DOHH2 (cell line): ENCODE measurements around the gene SYNPO2.
"Not testable (repeated sequence)": the region's sequence is repeated elsewhere in the genome, so short reads cannot be mapped to it uniquely, and the experiment has no call there.

Experiments
- H3F3A ChIP-seq: fragments of 200-600 bp; sonication (generic), shearing (Covaris generic); 2 replicates; pipeline ENCODE4 v1.6.0; 2016; ENCODE audit warnings: antibody characterized with exemption, mild to moderate bottlenecking; ENCODE audit not compliant: control insufficient read depth, insufficient read depth
- H3K27ac ChIP-seq: fragments of 200-600 bp; sonication (generic); 2 replicates; pipeline ENCODE4 v1.5.1; 2014; ENCODE audit warnings: low read depth, mild to moderate bottlenecking, low read length, moderate library complexity
- H3K27me3 ChIP-seq: fragments of 200-600 bp; sonication (generic); 2 replicates; pipeline ENCODE4 v1.6.1; 2014; ENCODE audit warnings: mild to moderate bottlenecking, low read length, mixed read lengths; ENCODE audit not compliant: control insufficient read depth
- H3K36me3 ChIP-seq: fragments of 200-600 bp; sonication (generic); 2 replicates; pipeline ENCODE4 v1.6.1; 2014; ENCODE audit warnings: mild to moderate bottlenecking, low read length, moderate library complexity, mixed read lengths; ENCODE audit not compliant: control insufficient read depth
- H3K4me1 ChIP-seq: fragments of 200-600 bp; sonication (generic); 2 replicates; pipeline ENCODE4 v1.6.1; 2014; ENCODE audit warnings: mild to moderate bottlenecking, low read length, mixed read lengths; ENCODE audit not compliant: control insufficient read depth
- H3K4me2 ChIP-seq: fragments of 200-600 bp; sonication (generic); 2 replicates; pipeline ENCODE4 v1.6.0; 2014; ENCODE audit warnings: mild to moderate bottlenecking, low read length, moderate library complexity
- H3K4me3 ChIP-seq: fragments of 200-600 bp; sonication (generic); 2 replicates; pipeline ENCODE4 v1.5.1; 2014; ENCODE audit warnings: mild to moderate bottlenecking, low read length, mixed read lengths
- H3K79me2 ChIP-seq: fragments of 200-600 bp; sonication (generic); 2 replicates; pipeline ENCODE4 v1.6.1; 2014; ENCODE audit warnings: mild to moderate bottlenecking, low read length, mixed read lengths; ENCODE audit not compliant: control insufficient read depth
- H3K9me2 ChIP-seq: fragments of 200-600 bp; sonication (generic); replicated peaks from 2 replicates; pipeline ENCODE4 v1.6.1; 2014; ENCODE audit warnings: mild to moderate bottlenecking, low read length, mixed read lengths; ENCODE audit not compliant: control insufficient read depth
- H3K9me3 ChIP-seq: fragments of 200-600 bp; sonication (generic); 2 replicates; pipeline ENCODE4 v1.6.1; 2014; ENCODE audit warnings: antibody characterized with exemption, low read length, mixed read lengths; ENCODE audit not compliant: control insufficient read depth, insufficient read depth
- H4K20me1 ChIP-seq: fragments of 200-600 bp; sonication (generic); 2 replicates; pipeline ENCODE4 v1.6.0; 2014; ENCODE audit warnings: low read depth, mild to moderate bottlenecking, antibody characterized with exemption, low read length, moderate library complexity; ENCODE audit not compliant: control insufficient read depth, insufficient read depth
- CTCF ChIP-seq: fragments of 200-600 bp; sonication (generic); IDR thresholded peaks from one replicate; pipeline ENCODE4 v1.5.1; 2014; ENCODE audit warnings: antibody characterized with exemption, mild to moderate bottlenecking, low read depth, low read length; ENCODE audit not compliant: poor library complexity, severe bottlenecking
- EZH2phosphoT487 ChIP-seq: fragments of 200-600 bp; sonication (generic); IDR thresholded peaks from 2 replicates; pipeline ENCODE4 v1.6.1; 2017; ENCODE audit warnings: borderline replicate concordance, mild to moderate bottlenecking, antibody characterized with exemption, low read length, moderate library complexity, mixed read lengths

Gene SYNPO2

DNA sequence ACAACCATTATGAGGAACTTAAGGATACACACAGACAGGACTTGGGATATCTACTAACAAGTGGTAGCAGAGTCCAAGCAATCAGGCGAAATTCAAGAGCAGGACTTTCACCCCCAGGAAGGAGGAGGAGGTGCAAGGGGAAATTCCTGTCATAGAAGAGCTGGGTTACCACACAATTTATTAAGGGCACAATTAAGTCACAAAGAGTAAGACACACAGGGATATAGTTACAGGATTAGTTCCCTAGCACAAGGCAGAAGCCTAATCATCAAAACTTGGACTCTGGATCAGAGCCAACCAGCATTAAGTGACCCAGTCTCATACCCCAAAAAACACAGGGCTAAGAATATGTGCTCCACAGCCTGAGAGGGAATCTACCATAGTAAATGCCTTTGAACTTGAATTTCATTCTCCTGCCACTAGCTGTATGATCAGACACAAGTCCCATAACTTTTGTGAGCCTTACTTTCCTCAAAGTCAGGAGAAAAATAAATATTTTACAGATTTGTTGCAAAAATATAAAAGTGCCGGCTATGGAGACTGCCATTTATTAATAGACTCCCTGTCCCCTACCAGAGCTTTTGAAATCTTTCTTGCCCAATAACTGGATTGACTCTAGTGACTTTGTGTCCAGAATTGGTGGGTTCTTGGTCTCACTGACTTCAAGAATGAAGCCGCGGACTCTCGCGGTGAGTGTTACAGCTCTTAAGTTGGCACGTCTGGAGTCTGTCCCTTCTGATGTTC lies 87.0 kb downstream of the SYNPO2 start:
- TF ChIP-seq CTCF (no peak), EZH2phosphoT487 (no peak)
- H3K9me2 ChIP-seq: no peaks in the 10 kb centered on the region
- no peaks in the 10 kb centered on the region for H3K27me3 ChIP-seq
- no peak overlapping the region for H3K4me2 ChIP-seq
- no peaks in the 10 kb centered on the region for H3K79me2 ChIP-seq
- H4K20me1 ChIP-seq: no peaks in the 10 kb centered on the region
- no peaks in the 10 kb centered on the region for H3K9me3 ChIP-seq
- no peaks in the 10 kb centered on the region for H3K36me3 ChIP-seq
- H3K4me1 ChIP-seq: no peaks in the 10 kb centered on the region
- no peak overlapping the region for H3K4me3 ChIP-seq
- no peak overlapping the region for H3K27ac ChIP-seq
- no peaks in the 10 kb centered on the region for H3F3A ChIP-seq

DNA sequence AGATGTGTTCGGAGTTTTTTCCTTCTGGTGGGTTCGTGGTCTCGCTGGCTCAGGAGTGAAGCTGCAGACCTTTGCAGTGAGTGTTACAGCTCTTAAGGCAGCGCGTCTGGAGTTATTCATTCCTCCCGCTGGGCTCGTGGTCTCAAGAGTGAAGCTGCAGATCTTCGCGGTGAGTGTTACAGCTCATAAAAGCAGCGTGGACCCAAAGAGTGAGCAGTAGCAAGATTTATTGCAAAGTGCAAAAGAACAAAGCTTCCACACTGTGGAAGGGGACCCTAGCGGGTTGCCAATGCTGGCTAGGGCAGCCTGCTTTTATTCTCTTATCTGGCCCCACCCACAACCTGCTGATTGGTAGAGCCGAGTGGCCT lies 87.5 kb downstream of the SYNPO2 start:
- not testable (repeated sequence) for H3K9me2 ChIP-seq, H4K20me1 ChIP-seq, H3F3A ChIP-seq, H3K27me3 ChIP-seq, H3K36me3 ChIP-seq, H3K79me2 ChIP-seq, H3K4me2 ChIP-seq, H3K9me3 ChIP-seq, H3K4me1 ChIP-seq, H3K27ac ChIP-seq, H3K4me3 ChIP-seq

- not testable (repeated sequence) for H3K27me3 ChIP-seq, H3K27ac ChIP-seq, H3K9me2 ChIP-seq, H3K36me3 ChIP-seq, H3K4me1 ChIP-seq, H3K4me2 ChIP-seq, H3K9me3 ChIP-seq, H3K4me3 ChIP-seq, H3K79me2 ChIP-seq, H4K20me1 ChIP-seq, H3F3A ChIP-seq
These were observed 88.4 kb downstream of the SYNPO2 start for GRCh38 chr4:118977100-118977499.

GRCh38 chr4:118979712-118980111 lies 91.1 kb downstream of the SYNPO2 start:
- no peak overlapping the region for H3K4me2 ChIP-seq
- no peak for TF ChIP-seq CTCF
- TF ChIP-seq EZH2phosphoT487: no peak
- no peaks in the 10 kb centered on the region for H3K79me2 ChIP-seq

More at GRCh38 chr4:118979712-118980111, 91.1 kb downstream of the SYNPO2 start:
- Histone ChIP-seq H3K36me3 (no peaks in the 10 kb centered on the region), H3K9me3 (no peaks in the 10 kb centered on the region), H4K20me1 (no peaks in the 10 kb centered on the region), H3K27me3 (no peaks in the 10 kb centered on the region), H3K27ac (no peak overlapping the region), H3K4me3 (no peak overlapping the region), H3K9me2 (no peaks in the 10 kb centered on the region), H3F3A (no peaks in the 10 kb centered on the region), H3K4me1 (peaks cover 33% of the 10 kb centered on the region)
